Ovary (tissue), 9 donors: Measurements from ENCODE around the gene CHKA. TPM values are rescaled to one million over a fixed set of nuclear protein-coding genes. Genes with fewer than 3 reads are reported as not detected.

Experiments used
- DNase-seq, 5 donors: peaks; one replicate each; pipeline ENCODE4 v3.0.0-alpha.2; 2019 to 2020
- H3K27ac ChIP-seq, 2 donors: fragments of 200-600 bp; one replicate each; pipeline versions ENCODE4 v1.5.1 to v1.8.0; 2019 to 2022
- H3K27me3 ChIP-seq: fragments of 200-600 bp; one replicate; pipeline ENCODE4 v1.8.0; 2022
- H3K36me3 ChIP-seq: fragments of 200-600 bp; sonication (generic); one replicate; pipeline ENCODE4 v1.5.1; 2019
- H3K4me1 ChIP-seq: one replicate; pipeline ENCODE4 v1.8.1; 2013; ENCODE audit warnings: mild to moderate bottlenecking, moderate library complexity; ENCODE audit not compliant: insufficient read depth
- H3K4me3 ChIP-seq: fragments of 200-600 bp; sonication (generic); one replicate; pipeline ENCODE4 v1.5.1; 2017
- H3K9me3 ChIP-seq, 2 donors: fragments of 200-600 bp in 1 of 2; sonication (generic) in 1 of 2; one replicate each; pipeline versions ENCODE4 v1.5.1 to v1.8.1; 2013 to 2019; ENCODE audit warnings: mild to moderate bottlenecking in 1 of 2, moderate library complexity in 1 of 2
- CTCF ChIP-seq, 3 donors: fragments of 450-650 bp in 2 of 3; fragments of 200-600 bp in 1 of 3; IDR thresholded peaks; one replicate each; pipeline versions ENCODE4 v1.5.1 to v1.8.0; 2016 to 2022; ENCODE audit warnings: antibody characterized with exemption in 3 of 3, mild to moderate bottlenecking in 1 of 3
- EP300 ChIP-seq: sonication (generic); formaldehyde crosslinking; IDR thresholded peaks from one replicate; pipeline ENCODE4 v1.6.1; 2017; ENCODE audit warnings: antibody characterized with exemption
- POLR2A ChIP-seq: fragments of 450-650 bp; IDR thresholded peaks from one replicate; pipeline ENCODE4 v1.6.1; 2017; ENCODE audit warnings: antibody characterized with exemption, mild to moderate bottlenecking, moderate library complexity
- WGBS, 3 donors: extraction: QIAGEN DNeasy Blood & Tissue Kit in 1 of 3; methylation state at CpG; one replicate each; pipeline versions ENCODE4 v1.1.5 to v1.1.7; 2013 to 2017; 5-methylcytosine and 5-hydroxymethylcytosine counted together
- intact Hi-C, 4 donors: fragments of 100-400 bp; cut with DNase I; formaldehyde crosslinking; loops; one replicate each; pipeline versions ENCODE4 v1.11.0 to v1.15.1; 2022 to 2023
- polyA plus RNA-seq, 2 donors: library from polyadenylated mRNA; stranded (reverse); fragments of 200-250 nt in 1 of 2; fragments of 350-450 nt in 1 of 2; fragmentation: Illumina TruSeq in 1 of 2; extraction: RNeasy Lipid Tissue Mini Kit (QIAGEN cat#74804) in 1 of 2; gene quantifications; one replicate each; pipeline ENCODE4 v1.2.3, GENCODE V29; 2013 to 2014
- total RNA-seq, 7 donors: library from RNA; depleted of rRNA in 2 of 7; stranded (reverse); fragments of >200 nt in 2 of 7; fragmentation: NEBNext Ultra II Directional in 3 of 7; extraction: Animal tissue kit (Norgen Biotek cat#: 25700) in 3 of 7; gene quantifications; one replicate each; pipeline versions ENCODE4 v1.1.0 to v1.2.4, GENCODE V29; 2016 to 2023
- donor health status: DM: no; HTN: no; CAD: no; lungs with moderate emphysema.
- donor health status: DM: no; HTN: no; CAD: no.
- donor health status: Bipolar disorder and iron deficiency.
- donor health status: DM: yes; HTN: yes; CAD: no.
- donor health status: DM: no; HTN: no; CAD: no.
- donor health status: DM: yes; HTN: yes; CAD: no.

CHKA gene
- total and polyA plus RNA-seq, 9 donors, result 15.6 to 45.3 (median 30.5) TPM

GRCh38 chr11:68166969-68167368 lies 45.8 kb upstream of the CHKA start:
- DNase-seq, result no peak
- no peaks in the 10 kb centered on the region for H3K36me3 ChIP-seq
- intact Hi-C loops, result no loop called here
- H3K4me1 ChIP-seq, result no peaks in the 10 kb centered on the region
- no peaks in the 10 kb centered on the region for H3K9me3 ChIP-seq
- H3K27ac ChIP-seq, result no peak overlapping the region
- whole genome bisulfite sequencing, 3 donors, result 52 to 58% (median 56%) methylated on average over 4 of the region's 4 CpGs
- TF ChIP-seq CTCF (IDR thresholded peaks at IDR 0.05), result no peak
- no peak for TF ChIP-seq EP300
- TF ChIP-seq POLR2A, result no peak
- no peaks in the 10 kb centered on the region for H3K27me3 ChIP-seq
- H3K4me3 ChIP-seq, result no peak overlapping the region

DNA sequence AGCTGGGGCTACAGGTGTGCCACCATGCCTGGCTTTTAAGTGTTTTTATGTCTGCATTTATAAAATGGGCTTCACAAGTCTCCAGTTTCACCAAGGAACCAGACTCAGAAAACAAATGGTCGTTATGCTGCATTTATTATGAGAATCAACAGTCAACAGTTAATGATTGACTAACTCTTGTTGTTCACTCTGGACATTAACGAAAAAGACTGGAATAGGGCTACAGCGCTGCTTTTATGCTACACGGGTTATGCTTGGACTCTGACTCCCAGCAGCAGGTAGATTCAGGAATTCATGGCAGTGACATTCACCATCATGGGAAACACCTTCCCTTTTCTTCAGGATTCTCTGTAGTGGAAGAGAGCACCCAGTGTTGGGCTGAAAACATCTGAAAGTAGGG lies 44.4 kb upstream of the CHKA start:
- Histone ChIP-seq H3K4me3 (no peak overlapping the region), H3K27ac (no peak overlapping the region), H3K4me1 (no peaks in the 10 kb centered on the region), H3K36me3 (no peaks in the 10 kb centered on the region), H3K9me3 (no peaks in the 10 kb centered on the region), H3K27me3 (no peaks in the 10 kb centered on the region)
- no peak for TF ChIP-seq POLR2A
- TF ChIP-seq EP300, result no peak
- TF ChIP-seq CTCF (IDR thresholded peaks at IDR 0.05), result no peak
- intact Hi-C loops, result no loop called here
- DNase-seq, result no peak
- WGBS, 3 donors, result 81 to 87% (median 83%) methylated on average over 4 of the region's 4 CpGs

GRCh38 chr11:68164437-68164836 lies 43.2 kb upstream of the CHKA start:
- Histone ChIP-seq H3K9me3 (no peaks in the 10 kb centered on the region), H3K4me3 (no peak overlapping the region), H3K36me3 (no peaks in the 10 kb centered on the region), H3K27me3 (no peaks in the 10 kb centered on the region), H3K4me1 (no peaks in the 10 kb centered on the region), H3K27ac (no peak overlapping the region)
- 89 to 99% (median 95%) methylated on average over 2 of the region's 2 CpGs for WGBS, 3 donors
- no peak for TF ChIP-seq CTCF (IDR thresholded peaks at IDR 0.05)
- TF ChIP-seq EP300, result no peak
- no peak for TF ChIP-seq POLR2A
- intact Hi-C loops, result no loop called here
- DNase-seq, result no peak

DNA sequence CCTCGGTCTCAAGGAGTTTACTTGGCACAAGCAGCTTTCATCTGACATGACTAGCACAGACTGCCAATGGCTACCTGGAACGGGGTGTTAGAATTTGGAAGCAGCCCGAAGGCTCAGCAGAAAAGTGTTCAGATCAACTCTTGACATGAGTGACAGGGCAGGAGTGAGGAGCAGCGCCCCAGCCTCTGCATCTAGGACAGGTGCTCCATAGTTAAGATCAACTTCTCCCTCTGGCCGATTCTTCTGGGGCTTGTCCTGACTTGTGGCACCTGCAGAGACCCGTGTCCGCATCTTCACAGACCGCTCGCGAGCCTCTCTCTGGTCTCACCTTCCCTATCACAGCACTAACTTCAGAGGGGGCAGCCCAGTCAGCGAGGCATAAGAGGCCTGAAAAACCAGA lies 42.5 kb upstream of the CHKA start:
- H3K36me3 ChIP-seq, result no peaks in the 10 kb centered on the region
- no peak for DNase-seq
- no peaks in the 10 kb centered on the region for H3K27me3 ChIP-seq

More for the DNA sequence above, 42.5 kb upstream of the CHKA start:
- no peak overlapping the region for H3K4me3 ChIP-seq
- H3K27ac ChIP-seq, result no peak overlapping the region
- intact Hi-C loops, result no loop called here
- TF ChIP-seq POLR2A (no peak), CTCF (IDR thresholded peaks at IDR 0.05) (no peak), EP300 (no peak)
- H3K9me3 ChIP-seq, result no peaks in the 10 kb centered on the region
- no peaks in the 10 kb centered on the region for H3K4me1 ChIP-seq
- 85 to 94% (median 89%) methylated on average over 11 of the region's 11 CpGs for WGBS, 3 donors
